Chondrocyte (in vitro differentiated cells): ENCODE measurements around the gene NFIX. TPM values are rescaled to one million over a fixed set of nuclear protein-coding genes. Genes with fewer than 3 reads are reported as not detected.

Experiments
- DNase-seq: peaks from one replicate; pipeline ENCODE4 v3.0.0; 2021; ENCODE audit warnings: mixed read lengths, low spot score
- H3K27ac Mint-ChIP-seq: one replicate; pipeline ENCODE4 v1.8.0; 2021; ENCODE audit warnings: mild to moderate bottlenecking, moderate library complexity, mixed read lengths; ENCODE audit not compliant: unreplicated experiment
- H3K27me3 Mint-ChIP-seq: 2 replicates; pipeline ENCODE4 v1.8.0; 2021; ENCODE audit warnings: low read depth, mixed read lengths
- H3K36me3 Mint-ChIP-seq: 2 replicates; pipeline ENCODE4 v1.8.0; 2021; ENCODE audit warnings: low read depth, mixed read lengths
- H3K4me1 Mint-ChIP-seq: 2 replicates; pipeline ENCODE4 v1.8.0; 2021; ENCODE audit warnings: low read depth, mild to moderate bottlenecking, mixed read lengths
- H3K4me3 Mint-ChIP-seq: one replicate; pipeline ENCODE4 v1.8.0; 2021; ENCODE audit warnings: mild to moderate bottlenecking, moderate library complexity, mixed read lengths; ENCODE audit not compliant: unreplicated experiment
- H3K9me3 Mint-ChIP-seq: 2 replicates; pipeline ENCODE4 v1.8.0; 2021; ENCODE audit warnings: low read depth, mixed read lengths
- total RNA-seq: library from RNA; stranded (reverse); gene quantifications from 3 replicates; pipeline ENCODE4 v1.2.1, GENCODE V29; 2021
- TF ChIP-seq, protein P1 (sequence below): fragments of 200-600 bp; sonication (generic); IDR thresholded peaks from 2 replicates; pipeline ENCODE4 v1.5.0; 2021; ENCODE audit warnings: antibody characterized with exemption, mild to moderate bottlenecking, moderate library complexity

The NFIX gene
- total RNA-seq, 1 donor from 2014 or later = 98.9 TPM

DNA sequence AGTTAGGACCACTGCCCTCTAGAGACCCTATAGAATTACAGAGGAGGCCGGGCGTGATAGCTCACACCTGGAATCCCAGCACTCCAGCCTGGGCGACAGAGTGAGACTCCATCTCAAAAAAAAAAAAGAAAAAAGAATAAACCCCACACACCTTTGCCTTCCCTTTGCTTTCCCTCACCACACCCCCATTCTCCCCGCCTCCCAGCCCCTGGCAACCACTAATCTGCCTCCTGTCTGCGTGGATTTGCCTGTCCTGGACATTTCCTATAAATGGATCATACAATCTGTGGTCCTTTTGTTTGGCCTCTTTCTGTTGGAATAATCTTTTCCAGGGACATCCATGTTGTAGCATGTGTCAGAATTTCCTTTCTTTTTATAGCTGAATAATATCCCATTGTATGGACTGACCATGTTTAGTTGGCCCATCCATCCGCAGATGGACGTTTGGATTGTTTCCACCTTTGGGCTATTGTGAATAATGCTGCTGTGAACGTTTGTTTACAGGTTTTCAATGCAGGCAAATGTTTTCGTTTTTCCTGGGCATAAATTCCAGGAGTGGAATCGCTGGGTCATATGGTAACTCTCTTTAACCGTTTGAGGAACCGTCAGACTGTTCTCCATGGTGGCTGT is 138.1 kb downstream of the NFIX start:
- DNase-seq = no peak
- TF ChIP-seq, protein P1, sequence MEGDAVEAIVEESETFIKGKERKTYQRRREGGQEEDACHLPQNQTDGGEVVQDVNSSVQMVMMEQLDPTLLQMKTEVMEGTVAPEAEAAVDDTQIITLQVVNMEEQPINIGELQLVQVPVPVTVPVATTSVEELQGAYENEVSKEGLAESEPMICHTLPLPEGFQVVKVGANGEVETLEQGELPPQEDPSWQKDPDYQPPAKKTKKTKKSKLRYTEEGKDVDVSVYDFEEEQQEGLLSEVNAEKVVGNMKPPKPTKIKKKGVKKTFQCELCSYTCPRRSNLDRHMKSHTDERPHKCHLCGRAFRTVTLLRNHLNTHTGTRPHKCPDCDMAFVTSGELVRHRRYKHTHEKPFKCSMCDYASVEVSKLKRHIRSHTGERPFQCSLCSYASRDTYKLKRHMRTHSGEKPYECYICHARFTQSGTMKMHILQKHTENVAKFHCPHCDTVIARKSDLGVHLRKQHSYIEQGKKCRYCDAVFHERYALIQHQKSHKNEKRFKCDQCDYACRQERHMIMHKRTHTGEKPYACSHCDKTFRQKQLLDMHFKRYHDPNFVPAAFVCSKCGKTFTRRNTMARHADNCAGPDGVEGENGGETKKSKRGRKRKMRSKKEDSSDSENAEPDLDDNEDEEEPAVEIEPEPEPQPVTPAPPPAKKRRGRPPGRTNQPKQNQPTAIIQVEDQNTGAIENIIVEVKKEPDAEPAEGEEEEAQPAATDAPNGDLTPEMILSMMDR = no peak
- Mint-ChIP-seq H3K9me3 (no peaks in the 10 kb centered on the region), H3K27me3 (no peaks in the 10 kb centered on the region), H3K4me1 (peaks cover 6% of the 10 kb centered on the region), H3K36me3 (peaks cover 9% of the 10 kb centered on the region), H3K4me3 (no peak overlapping the region), H3K27ac (no peak overlapping the region)

DNA sequence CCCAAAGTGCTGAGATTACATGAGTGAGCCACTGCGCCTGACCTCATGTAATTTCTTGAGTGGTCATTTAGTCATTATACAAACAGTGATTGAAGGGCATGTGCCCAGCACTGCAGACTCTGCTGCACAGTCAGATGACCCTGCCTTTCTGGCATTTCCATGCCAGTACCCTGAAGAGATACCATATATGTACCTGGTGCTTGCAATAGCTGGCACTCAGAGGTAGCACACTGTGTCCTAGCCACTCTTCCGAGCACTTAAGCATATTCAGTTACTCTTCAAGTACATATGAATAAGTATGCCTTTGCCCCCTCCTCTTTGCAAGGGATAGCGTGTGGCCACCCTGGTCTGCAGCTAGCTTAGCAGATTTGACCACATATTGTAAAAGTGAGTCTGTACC is 139.4 kb downstream of the NFIX start:
- TF ChIP-seq, protein P1 = no peak
- H3K9me3 Mint-ChIP-seq = no peaks in the 10 kb centered on the region
- H3K36me3 Mint-ChIP-seq = peaks cover 9% of the 10 kb centered on the region
- H3K4me3 Mint-ChIP-seq = no peak overlapping the region
- no peak for DNase-seq
- H3K27ac Mint-ChIP-seq = peak overlapping the region; percentile 41
- no peaks in the 10 kb centered on the region for H3K27me3 Mint-ChIP-seq
- peaks cover 7% of the 10 kb centered on the region for H3K4me1 Mint-ChIP-seq

DNA sequence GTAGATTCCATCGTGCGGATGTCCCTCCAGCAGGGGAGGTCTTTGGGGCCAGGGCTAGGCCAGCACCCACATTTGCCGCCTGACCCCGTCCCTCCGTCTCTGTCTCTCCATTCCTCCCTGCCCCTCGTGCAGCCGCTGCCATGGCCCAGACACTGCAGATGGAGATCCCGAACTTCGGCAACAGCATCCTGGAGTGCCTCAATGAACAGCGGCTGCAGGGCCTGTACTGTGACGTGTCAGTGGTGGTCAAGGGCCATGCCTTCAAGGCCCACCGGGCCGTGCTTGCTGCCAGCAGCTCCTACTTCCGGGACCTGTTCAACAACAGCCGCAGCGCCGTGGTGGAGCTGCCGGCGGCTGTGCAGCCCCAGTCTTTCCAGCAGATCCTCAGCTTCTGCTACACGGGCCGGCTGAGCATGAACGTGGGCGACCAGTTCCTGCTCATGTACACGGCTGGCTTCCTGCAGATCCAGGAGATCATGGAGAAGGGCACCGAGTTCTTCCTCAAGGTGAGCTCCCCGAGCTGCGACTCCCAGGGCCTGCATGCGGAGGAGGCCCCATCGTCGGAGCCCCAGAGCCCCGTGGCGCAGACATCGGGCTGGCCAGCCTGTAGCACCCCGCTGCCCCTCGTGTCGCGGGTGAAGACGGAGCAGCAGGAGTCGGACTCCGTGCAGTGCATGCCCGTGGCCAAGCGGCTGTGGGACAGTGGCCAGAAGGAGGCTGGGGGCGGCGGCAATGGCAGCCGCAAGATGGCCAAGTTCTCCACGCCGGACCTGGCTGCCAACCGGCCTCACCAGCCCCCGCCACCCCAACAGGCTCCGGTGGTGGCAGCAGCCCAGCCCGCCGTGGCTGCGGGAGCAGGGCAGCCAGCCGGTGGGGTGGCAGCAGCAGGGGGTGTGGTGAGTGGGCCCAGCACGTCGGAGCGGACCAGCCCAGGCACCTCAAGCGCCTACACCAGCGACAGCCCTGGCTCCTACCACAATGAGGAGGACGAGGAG is 140.1 kb downstream of the NFIX start:
- TF ChIP-seq, protein P1 = no peak
- Mint-ChIP-seq H3K27me3 (no peaks in the 10 kb centered on the region), H3K36me3 (peaks cover 9% of the 10 kb centered on the region), H3K4me1 (peaks cover 9% of the 10 kb centered on the region), H3K4me3 (no peak overlapping the region), H3K9me3 (no peaks in the 10 kb centered on the region), H3K27ac (no peak overlapping the region)
- no peak for DNase-seq

DNA sequence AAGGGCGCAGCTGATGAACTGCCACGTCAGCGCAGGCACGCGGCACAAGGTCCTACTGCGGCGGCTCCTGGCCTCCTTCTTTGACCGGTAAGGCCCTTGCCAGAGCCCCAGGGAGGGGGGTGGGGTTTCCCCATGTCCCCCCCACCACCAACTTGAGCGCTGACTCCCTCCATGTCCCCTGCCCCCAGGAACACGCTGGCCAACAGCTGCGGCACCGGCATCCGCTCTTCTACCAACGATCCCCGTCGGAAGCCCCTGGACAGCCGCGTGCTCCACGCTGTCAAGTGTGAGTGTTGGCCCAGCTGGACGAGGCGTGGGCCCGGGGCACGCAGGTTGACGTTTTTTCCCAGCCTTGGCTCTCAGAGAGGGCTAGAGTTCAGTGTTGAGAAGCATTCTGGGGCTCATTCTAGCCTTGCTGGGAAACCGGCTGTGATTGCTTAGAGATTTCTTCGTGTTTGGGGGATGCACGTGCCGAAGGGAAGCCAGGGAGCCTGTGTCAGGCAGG is 142.1 kb downstream of the NFIX start:
- H3K27ac Mint-ChIP-seq = no peak overlapping the region
- H3K4me3 Mint-ChIP-seq = no peak overlapping the region
- H3K4me1 Mint-ChIP-seq = peaks cover 9% of the 10 kb centered on the region
- no peak for DNase-seq
- no peaks in the 10 kb centered on the region for H3K27me3 Mint-ChIP-seq
- TF ChIP-seq, protein P1 = no peak
- H3K9me3 Mint-ChIP-seq = no peaks in the 10 kb centered on the region
- H3K36me3 Mint-ChIP-seq = peaks cover 9% of the 10 kb centered on the region

DNA sequence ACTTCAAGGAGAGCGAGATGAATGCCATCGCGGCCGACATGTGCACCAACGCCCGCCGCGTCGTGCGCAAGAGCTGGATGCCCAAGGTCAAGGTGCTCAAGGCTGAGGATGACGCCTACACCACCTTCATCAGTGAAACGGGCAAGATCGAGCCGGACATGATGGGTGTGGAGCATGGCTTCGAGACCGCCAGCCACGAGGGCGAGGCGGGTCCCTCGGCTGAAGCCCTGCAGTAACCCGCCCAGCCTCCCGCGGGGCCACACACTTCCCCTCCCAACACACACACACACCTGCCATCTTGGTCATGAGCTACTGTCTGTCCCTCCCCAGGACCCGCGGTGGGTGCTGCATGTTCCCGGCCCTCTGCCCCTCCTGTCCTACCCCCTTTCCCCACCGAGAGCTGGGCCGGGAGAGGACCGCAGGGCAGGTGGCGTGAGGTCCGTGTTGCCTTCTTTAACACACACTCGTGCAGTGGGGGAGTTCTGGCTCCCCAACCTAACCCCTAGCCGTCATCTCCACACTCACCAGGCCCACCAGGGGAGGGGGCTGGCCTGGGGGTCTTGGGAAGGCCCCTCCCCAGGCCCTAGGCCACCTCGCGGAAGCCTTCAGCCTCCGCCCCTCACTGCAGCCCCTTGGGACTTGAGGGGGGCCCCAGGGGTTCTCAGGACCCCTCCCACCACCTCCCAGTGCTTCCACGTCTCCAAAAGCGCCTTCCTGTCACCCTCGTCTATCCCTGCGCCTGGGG is 143.1 kb downstream of the NFIX start:
- H3K4me1 Mint-ChIP-seq = peaks cover 16% of the 10 kb centered on the region
- H3K4me3 Mint-ChIP-seq = no peak overlapping the region
- peaks cover 7% of the 10 kb centered on the region for H3K36me3 Mint-ChIP-seq
- DNase-seq = no peak
- H3K9me3 Mint-ChIP-seq = no peaks in the 10 kb centered on the region
- H3K27me3 Mint-ChIP-seq = no peaks in the 10 kb centered on the region
- TF ChIP-seq, protein P1 = no peak
- H3K27ac Mint-ChIP-seq = no peak overlapping the region
